WTC11 (cell line): Measurements from ENCODE around the gene PFDN5.

ENCODE experiments used
- CBFB ChIP-seq: sonication (generic); formaldehyde crosslinking; IDR thresholded peaks from 2 replicates; pipeline ENCODE4 v1.8.1; 2022; ENCODE audit warnings: mild to moderate bottlenecking, low read depth, missing genetic modification reagents
- CTCF ChIP-seq: fragments of 200-600 bp; IDR thresholded peaks from 2 replicates; pipeline ENCODE4 v1.8.0; 2022; ENCODE audit warnings: antibody characterized with exemption
- FOXJ3 ChIP-seq: sonication (generic); formaldehyde crosslinking; IDR thresholded peaks from 2 replicates; pipeline ENCODE4 v1.9.0; 2021; ENCODE audit warnings: missing genetic modification reagents, mild to moderate bottlenecking, borderline replicate concordance
- HMGA2 ChIP-seq: fragments of 250-450 bp; sonication (Bioruptor Pico); IDR thresholded peaks from 2 replicates; pipeline ENCODE4 v1.4.0; 2021; ENCODE audit warnings: mild to moderate bottlenecking, moderate library complexity
- SMAD3 ChIP-seq: sonication (generic); formaldehyde crosslinking; IDR thresholded peaks from 2 replicates; pipeline ENCODE4 v1.8.0; 2022; ENCODE audit warnings: missing genetic modification reagents, mild to moderate bottlenecking, borderline replicate concordance
- TF ChIP-seq, protein P1 (sequence below): sonication (generic); formaldehyde crosslinking; IDR thresholded peaks from 2 replicates; pipeline ENCODE4 v1.8.0; 2022; ENCODE audit warnings: mild to moderate bottlenecking, missing genetic modification reagents

DNA sequence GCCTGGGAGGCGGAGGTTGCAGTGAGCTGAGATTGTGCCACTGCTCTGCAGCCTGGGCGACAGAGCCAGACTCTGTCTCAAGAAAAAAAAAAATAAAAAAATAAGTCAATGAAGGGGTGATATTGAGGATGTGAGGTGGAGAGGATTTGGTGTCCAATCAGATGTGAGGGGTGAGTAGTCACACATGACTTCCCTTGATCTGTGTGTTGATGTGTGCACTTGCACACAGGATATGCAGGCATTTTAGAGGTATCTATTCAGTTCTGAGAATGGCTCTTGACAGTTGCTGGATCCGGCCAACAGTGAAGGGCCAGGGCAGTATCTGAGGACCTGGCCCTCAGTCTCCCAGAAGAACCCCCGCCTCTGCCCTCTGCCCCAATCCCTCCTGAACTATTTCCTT, 48.6 kb downstream of the PFDN5 start:
- TF ChIP-seq CBFB (CRISPR knock-in tag), result no peak
- no peak for TF ChIP-seq CTCF
- TF ChIP-seq FOXJ3 (CRISPR knock-in tag), result no peak
- TF ChIP-seq SMAD3, result no peak
- TF ChIP-seq, protein P1, sequence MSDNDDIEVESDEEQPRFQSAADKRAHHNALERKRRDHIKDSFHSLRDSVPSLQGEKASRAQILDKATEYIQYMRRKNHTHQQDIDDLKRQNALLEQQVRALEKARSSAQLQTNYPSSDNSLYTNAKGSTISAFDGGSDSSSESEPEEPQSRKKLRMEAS, result no peak
- TF ChIP-seq HMGA2 (CRISPR knock-in tag), result no peak
